MM.1S (cell line): ENCODE results near the gene ATP6AP1.

Source experiments
- DNase-seq: peaks from one replicate; pipeline ENCODE4 v3.0.0-alpha.2; 2015
- H2AFZ ChIP-seq: fragments of 300-600 bp; sonication (generic); 2 replicates; pipeline ENCODE4 v1.6.0; 2016; ENCODE audit warnings: antibody characterized with exemption, low read length
- H3F3A ChIP-seq: fragments of 300-600 bp; sonication (generic); 2 replicates; pipeline ENCODE4 v1.6.1; 2016; ENCODE audit warnings: mild to moderate bottlenecking, antibody characterized with exemption, low read length, moderate library complexity, mixed read lengths; ENCODE audit not compliant: insufficient read depth
- H3K27ac ChIP-seq: fragments of 300-600 bp; sonication (generic); 2 replicates; pipeline ENCODE4 v1.5.1; 2016; ENCODE audit warnings: mild to moderate bottlenecking, low read length
- H3K27me3 ChIP-seq: fragments of 300-600 bp; sonication (generic); replicated peaks from 2 replicates; pipeline ENCODE4 v1.6.0; 2016; ENCODE audit warnings: low read length; ENCODE audit not compliant: insufficient read depth
- H3K36me3 ChIP-seq: fragments of 300-600 bp; sonication (generic); replicated peaks from 2 replicates; pipeline ENCODE4 v1.6.1; 2016; ENCODE audit warnings: mild to moderate bottlenecking, low read length, mixed read lengths; ENCODE audit not compliant: insufficient read depth
- H3K4me1 ChIP-seq: fragments of 300-600 bp; sonication (generic); 2 replicates; pipeline ENCODE4 v1.6.1; 2016; ENCODE audit warnings: low read length, mixed read lengths
- H3K4me2 ChIP-seq: fragments of 300-600 bp; sonication (generic); 2 replicates; pipeline ENCODE4 v1.6.0; 2016; ENCODE audit warnings: low read depth, low read length
- H3K4me3 ChIP-seq: fragments of 300-600 bp; sonication (generic); 2 replicates; pipeline ENCODE4 v1.5.1; 2016; ENCODE audit warnings: low read length, mixed read lengths
- H3K79me2 ChIP-seq: fragments of 300-600 bp; sonication (generic); 2 replicates; pipeline ENCODE4 v1.6.1; 2016; ENCODE audit warnings: mixed run types, low read length, mixed read lengths
- H3K9ac ChIP-seq: fragments of 300-600 bp; sonication (generic); 2 replicates; pipeline ENCODE4 v1.6.1; 2016; ENCODE audit warnings: low read length, mixed read lengths
- H3K9me2 ChIP-seq: fragments of 300-600 bp; sonication (generic); replicated peaks from 2 replicates; pipeline ENCODE4 v1.6.1; 2016; ENCODE audit warnings: mild to moderate bottlenecking, low read length, mixed read lengths; ENCODE audit not compliant: insufficient read depth
- H3K9me3 ChIP-seq: fragments of 300-600 bp; sonication (generic); replicated peaks from 2 replicates; pipeline ENCODE4 v1.6.1; 2016; ENCODE audit warnings: mild to moderate bottlenecking, low read length, mixed read lengths; ENCODE audit not compliant: insufficient read depth
- H4K20me1 ChIP-seq: fragments of 300-600 bp; sonication (generic); 2 replicates; pipeline ENCODE4 v1.6.1; 2016; ENCODE audit warnings: mild to moderate bottlenecking, low read length, moderate library complexity, mixed read lengths; ENCODE audit not compliant: insufficient read depth
- CTCF ChIP-seq: fragments of 300-600 bp; sonication (generic); IDR thresholded peaks from 2 replicates; pipeline ENCODE4 v1.5.1; 2016; ENCODE audit warnings: antibody characterized with exemption, low read length, mixed read lengths
- EZH2 ChIP-seq: fragments of 300-600 bp; sonication (generic); optimal IDR thresholded peaks from 2 replicates; pipeline ENCODE3; 2017; ENCODE audit warnings: low read depth, mild to moderate bottlenecking, antibody characterized with exemption, low read length, mixed read lengths
- EZH2phosphoT487 ChIP-seq: fragments of 300-600 bp; sonication (generic); IDR thresholded peaks from 2 replicates; pipeline ENCODE4 v1.6.1; 2018; ENCODE audit warnings: antibody characterized with exemption, low read length

Gene ATP6AP1

DNA sequence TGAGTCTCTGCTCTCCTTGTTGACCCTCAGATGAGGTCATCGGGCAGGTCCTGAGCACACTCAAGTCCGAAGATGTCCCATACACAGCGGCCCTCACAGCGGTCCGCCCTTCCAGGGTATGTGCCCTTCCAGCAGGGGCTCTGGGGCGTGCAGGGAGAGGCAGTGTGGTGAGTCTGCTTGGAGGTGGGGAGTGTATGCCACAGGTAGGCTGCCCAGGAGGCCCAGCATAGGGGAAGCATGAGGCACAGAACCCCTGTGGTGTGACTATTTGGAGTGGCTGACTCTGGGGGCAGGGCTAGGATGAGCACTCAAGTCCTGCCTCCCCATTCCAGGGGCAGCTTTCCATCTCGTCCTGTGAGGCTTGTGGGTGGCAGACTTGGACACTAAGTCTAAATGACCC, 5.1 kb downstream of the ATP6AP1 start:
- Histone ChIP-seq H2AFZ (no peak overlapping the region), H3K9ac (no peak overlapping the region), H3K9me2 (no peaks in the 10 kb centered on the region), H3K36me3 (no peaks in the 10 kb centered on the region), H3K4me2 (no peak overlapping the region), H3K9me3 (no peaks in the 10 kb centered on the region), H3K27ac (no peak overlapping the region), H4K20me1 (no peaks in the 10 kb centered on the region), H3K4me1 (0 out of 2 replicates have a peak, but pooled peaks cover 7% of the 10 kb centered on the region), H3F3A (no peaks in the 10 kb centered on the region), H3K27me3 (no peaks in the 10 kb centered on the region), H3K4me3 (no peak overlapping the region), H3K79me2 (peaks cover 39% of the 10 kb centered on the region)
- DNase-seq = no peak
- no peak for TF ChIP-seq EZH2phosphoT487
- no peak for TF ChIP-seq EZH2
- TF ChIP-seq CTCF = no peak

DNA sequence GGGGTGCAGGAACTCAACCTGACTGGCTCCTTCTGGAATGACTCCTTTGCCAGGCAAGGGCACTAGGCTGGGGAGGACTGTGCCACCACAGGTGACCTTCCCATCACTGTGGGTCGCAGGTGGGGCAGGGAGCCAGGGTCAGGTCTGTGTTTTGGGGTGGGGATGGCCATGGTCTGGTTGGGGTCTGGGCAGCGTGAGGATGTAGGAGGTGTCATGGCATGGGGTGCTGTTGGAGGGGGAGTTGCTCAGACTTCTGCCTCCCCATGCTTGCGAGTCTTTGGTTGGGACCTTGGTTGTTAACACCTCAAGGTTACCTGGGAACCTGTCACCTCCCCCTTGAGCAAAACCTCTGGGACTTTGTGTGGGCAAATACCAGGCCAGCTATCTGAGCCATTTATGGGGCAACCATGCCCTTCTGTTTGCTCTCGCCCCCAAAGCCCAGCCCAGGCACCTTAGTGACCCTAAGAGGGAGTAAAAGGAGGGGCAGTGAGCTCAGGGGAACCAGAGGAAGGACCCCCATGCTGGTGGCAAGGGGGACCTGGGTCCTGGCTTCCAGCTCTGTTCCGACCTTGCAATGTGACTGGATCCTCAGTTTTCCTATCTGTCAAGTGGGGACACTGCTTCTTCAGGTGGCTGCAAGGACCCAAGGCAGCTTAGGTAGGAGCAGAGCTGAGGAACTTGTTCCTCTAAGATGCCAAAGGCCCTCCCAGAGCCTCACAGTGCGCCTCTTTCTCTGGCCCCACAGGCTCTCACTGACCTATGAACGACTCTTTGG, 6.1 kb downstream of the ATP6AP1 start:
- no peak overlapping the region for H3K27ac ChIP-seq
- no peak overlapping the region for H3K9ac ChIP-seq
- H3K4me3 ChIP-seq = no peak overlapping the region
- no peak overlapping the region for H3K4me2 ChIP-seq
- H3K9me3 ChIP-seq = no peaks in the 10 kb centered on the region
- no peaks in the 10 kb centered on the region for H3K27me3 ChIP-seq
- TF ChIP-seq EZH2 (no peak), CTCF (no peak), EZH2phosphoT487 (no peak)
- H4K20me1 ChIP-seq = no peaks in the 10 kb centered on the region
- 0 out of 2 replicates have a peak, but pooled peaks cover 7% of the 10 kb centered on the region for H3K4me1 ChIP-seq
- H3F3A ChIP-seq = no peaks in the 10 kb centered on the region
- peaks cover 37% of the 10 kb centered on the region for H3K79me2 ChIP-seq
- H3K9me2 ChIP-seq = no peaks in the 10 kb centered on the region
- H3K36me3 ChIP-seq = no peaks in the 10 kb centered on the region
- no peak for DNase-seq
- no peak overlapping the region for H2AFZ ChIP-seq

- no peak overlapping the region for H3K4me3 ChIP-seq
- TF ChIP-seq EZH2 (no peak), EZH2phosphoT487 (no peak)
- H4K20me1 ChIP-seq = no peaks in the 10 kb centered on the region
- no peak overlapping the region for H3K4me2 ChIP-seq
- no peaks in the 10 kb centered on the region for H3K36me3 ChIP-seq
- peaks cover 38% of the 10 kb centered on the region for H3K79me2 ChIP-seq
- no peak overlapping the region for H3K9ac ChIP-seq
- H3K27ac ChIP-seq = no peak overlapping the region
- H3K4me1 ChIP-seq = 0 out of 2 replicates have a peak, but pooled peaks cover 7% of the 10 kb centered on the region
- no peaks in the 10 kb centered on the region for H3K27me3 ChIP-seq
- DNase-seq = no peak
- no peaks in the 10 kb centered on the region for H3F3A ChIP-seq
- H3K9me2 ChIP-seq = no peaks in the 10 kb centered on the region
- no peak overlapping the region for H2AFZ ChIP-seq
- no peaks in the 10 kb centered on the region for H3K9me3 ChIP-seq
These were observed 6.8 kb downstream of the ATP6AP1 start for GRCh38 chrX:154435171-154435733.
